HUES64 (cell line): Measurements from ENCODE around the gene COL5A1.

Experiments
- H3K27ac ChIP-seq: 2 replicates; pipeline ENCODE4 v1.7.0; 2013; ENCODE audit warnings: low read depth, low read length, inconsistent platforms
- H3K27me3 ChIP-seq: 2 replicates; pipeline ENCODE4 v1.6.1; 2013; ENCODE audit warnings: mild to moderate bottlenecking, low read length; ENCODE audit not compliant: insufficient read depth
- H3K36me3 ChIP-seq: 2 replicates; pipeline ENCODE4 v1.6.1; 2013; ENCODE audit warnings: mild to moderate bottlenecking, low read length; ENCODE audit not compliant: insufficient read depth
- H3K4me1 ChIP-seq: 2 replicates; pipeline ENCODE4 v1.6.1; 2013; ENCODE audit warnings: mild to moderate bottlenecking, low read length, moderate library complexity; ENCODE audit not compliant: insufficient read depth
- H3K4me3 ChIP-seq: 2 replicates; pipeline ENCODE4 v1.5.1; 2013; ENCODE audit warnings: mild to moderate bottlenecking, low read length, moderate library complexity
- H3K9ac ChIP-seq: 2 replicates; pipeline ENCODE4 v1.6.1; 2013; ENCODE audit warnings: mild to moderate bottlenecking, low read depth, low read length
- H3K9me3 ChIP-seq: 2 replicates; pipeline ENCODE4 v1.6.1; 2013; ENCODE audit warnings: low read depth, low read length; ENCODE audit not compliant: insufficient read depth
- WGBS: fragments of 150-250, 120-280 bp; methylation state at CpG from one replicate; pipeline ENCODE4 v1.1.7; 2013; ENCODE audit warnings: missing lambda C conversion rate; 5-methylcytosine and 5-hydroxymethylcytosine counted together

COL5A1 gene

GRCh38 chr9:134844821-134845220, 203.2 kb downstream of the COL5A1 start:
- WGBS: 94% methylated on average over 8 of the region's 8 CpGs
- Histone ChIP-seq H3K36me3 (no peaks in the 10 kb centered on the region), H3K27me3 (no peaks in the 10 kb centered on the region)

DNA sequence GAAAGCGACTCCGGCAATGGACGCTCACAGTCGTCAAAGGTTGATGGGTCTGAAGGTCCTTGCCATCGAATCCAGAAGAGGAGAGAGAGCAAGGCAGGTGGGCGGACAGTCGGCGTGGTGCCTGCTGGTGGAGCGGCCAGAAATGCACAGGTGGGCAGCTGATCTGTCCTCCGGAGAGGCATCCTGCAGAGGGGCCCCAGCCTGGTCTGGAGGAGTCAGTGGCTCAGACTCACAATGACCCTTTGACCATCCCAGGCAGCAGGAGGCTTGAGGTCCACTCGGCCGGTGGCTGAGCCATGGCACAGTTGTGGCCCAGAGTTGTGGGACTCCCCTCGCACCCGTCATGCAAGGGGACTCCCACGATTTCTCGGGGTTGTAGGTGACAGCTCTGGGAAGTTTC, 204.6 kb downstream of the COL5A1 start:
- 93% methylated on average over 16 of the region's 16 CpGs for WGBS
- Histone ChIP-seq H3K36me3 (no peaks in the 10 kb centered on the region), H3K27me3 (no peaks in the 10 kb centered on the region), H3K9me3 (peaks cover 16% of the 10 kb centered on the region), H3K4me3 (no peak overlapping the region), H3K9ac (no peak overlapping the region), H3K27ac (no peak overlapping the region), H3K4me1 (no peaks in the 10 kb centered on the region)

More at GRCh38 chr9:134844821-134845220, 203.2 kb downstream of the COL5A1 start:
- no peaks in the 10 kb centered on the region for H3K4me1 ChIP-seq
- H3K27ac ChIP-seq: no peak overlapping the region
- no peak overlapping the region for H3K9ac ChIP-seq
- H3K9me3 ChIP-seq: 0 out of 2 replicates have a peak, but pooled peaks cover 3% of the 10 kb centered on the region
- no peak overlapping the region for H3K4me3 ChIP-seq

DNA sequence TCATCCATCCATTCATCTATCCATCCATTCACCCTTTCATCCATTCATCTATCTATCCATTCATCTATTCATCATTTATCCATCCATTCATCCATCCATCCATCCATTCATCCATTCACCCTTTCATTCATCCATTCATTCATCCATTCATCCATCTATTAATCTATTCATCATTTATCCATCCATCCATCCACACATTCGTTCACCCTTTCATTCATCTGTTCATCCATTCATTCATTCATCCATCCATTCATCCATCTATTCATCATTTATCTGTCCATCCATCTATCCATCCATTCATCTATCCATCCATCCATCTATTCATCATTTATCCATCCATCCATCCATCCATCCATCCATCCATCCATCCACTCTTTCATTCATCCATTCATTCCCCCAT, 205.1 kb downstream of the COL5A1 start:
- H3K36me3 ChIP-seq: no peaks in the 10 kb centered on the region
- WGBS: 87% methylated on average over 1 of the region's 1 CpG

GRCh38 chr9:134847138-134847537, 205.5 kb downstream of the COL5A1 start:
- no peaks in the 10 kb centered on the region for H3K4me1 ChIP-seq
- no peaks in the 10 kb centered on the region for H3K27me3 ChIP-seq
- H3K9me3 ChIP-seq: peaks cover 21% of the 10 kb centered on the region
- H3K36me3 ChIP-seq: no peaks in the 10 kb centered on the region
- H3K9ac ChIP-seq: no peak overlapping the region
- H3K4me3 ChIP-seq: no peak overlapping the region
- 85% methylated on average over 3 of the region's 3 CpGs for WGBS
- H3K27ac ChIP-seq: no peak overlapping the region

More for the DNA sequence above, 205.1 kb downstream of the COL5A1 start:
- no peak overlapping the region for H3K4me3 ChIP-seq
- H3K4me1 ChIP-seq: no peaks in the 10 kb centered on the region
- no peak overlapping the region for H3K27ac ChIP-seq
- H3K9me3 ChIP-seq: peaks cover 21% of the 10 kb centered on the region
- H3K9ac ChIP-seq: no peak overlapping the region
- no peaks in the 10 kb centered on the region for H3K27me3 ChIP-seq

DNA sequence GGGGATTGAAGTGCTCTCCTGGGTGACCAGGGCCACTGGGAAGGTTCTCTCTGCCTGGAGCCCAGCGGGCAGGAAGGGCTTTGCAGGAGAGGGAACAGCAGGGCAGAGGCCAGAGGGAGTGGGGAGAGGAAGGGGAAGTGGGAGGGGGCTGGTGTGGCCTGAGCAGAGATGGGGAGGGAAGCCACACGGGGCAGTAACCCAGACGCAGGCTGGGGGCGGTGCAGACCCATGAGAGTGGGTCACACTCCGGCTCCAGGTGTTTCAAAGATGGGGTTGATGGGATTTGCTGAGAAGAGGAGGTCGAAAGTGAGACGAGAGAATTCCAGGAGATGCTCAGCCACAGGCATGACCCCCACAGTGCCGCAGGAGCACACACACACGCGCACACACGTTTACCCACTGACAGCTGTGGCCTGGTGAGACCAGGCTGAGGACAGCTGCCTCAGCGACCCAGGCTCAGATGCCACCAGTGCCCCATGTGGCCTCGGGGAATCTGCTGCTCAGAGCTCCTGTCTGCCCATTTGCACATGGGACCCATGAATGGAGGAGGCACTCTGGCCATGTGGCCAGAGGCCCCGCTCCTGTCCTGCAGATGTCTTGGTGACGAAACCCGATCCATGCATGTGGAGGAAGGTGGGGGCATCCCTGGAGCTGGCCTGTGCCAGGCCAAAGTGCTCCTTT, 206.3 kb downstream of the COL5A1 start:
- no peaks in the 10 kb centered on the region for H3K36me3 ChIP-seq
- peaks cover 21% of the 10 kb centered on the region for H3K9me3 ChIP-seq
- no peak overlapping the region for H3K27ac ChIP-seq
- H3K9ac ChIP-seq: no peak overlapping the region
- WGBS: 92% methylated on average over 16 of the region's 16 CpGs
- no peak overlapping the region for H3K4me3 ChIP-seq
- no peaks in the 10 kb centered on the region for H3K4me1 ChIP-seq
- no peaks in the 10 kb centered on the region for H3K27me3 ChIP-seq

- H3K4me1 ChIP-seq: no peaks in the 10 kb centered on the region
- no peaks in the 10 kb centered on the region for H3K36me3 ChIP-seq
- no peak overlapping the region for H3K9ac ChIP-seq
- H3K27me3 ChIP-seq: no peaks in the 10 kb centered on the region
- peaks cover 21% of the 10 kb centered on the region for H3K9me3 ChIP-seq
- WGBS: 92% methylated on average over 6 of the region's 10 CpGs
- H3K4me3 ChIP-seq: no peak overlapping the region
- no peak overlapping the region for H3K27ac ChIP-seq
Measured at GRCh38 chr9:134848504-134848903, 206.9 kb downstream of the COL5A1 start.

GRCh38 chr9:134850611-134851010, 209.0 kb downstream of the COL5A1 start:
- Histone ChIP-seq H3K36me3 (no peaks in the 10 kb centered on the region), H3K9ac (no peak overlapping the region), H3K4me3 (no peak overlapping the region), H3K9me3 (peaks cover 21% of the 10 kb centered on the region), H3K27me3 (no peaks in the 10 kb centered on the region), H3K4me1 (no peaks in the 10 kb centered on the region), H3K27ac (no peak overlapping the region)
- WGBS: 91% methylated on average over 9 of the region's 9 CpGs

DNA sequence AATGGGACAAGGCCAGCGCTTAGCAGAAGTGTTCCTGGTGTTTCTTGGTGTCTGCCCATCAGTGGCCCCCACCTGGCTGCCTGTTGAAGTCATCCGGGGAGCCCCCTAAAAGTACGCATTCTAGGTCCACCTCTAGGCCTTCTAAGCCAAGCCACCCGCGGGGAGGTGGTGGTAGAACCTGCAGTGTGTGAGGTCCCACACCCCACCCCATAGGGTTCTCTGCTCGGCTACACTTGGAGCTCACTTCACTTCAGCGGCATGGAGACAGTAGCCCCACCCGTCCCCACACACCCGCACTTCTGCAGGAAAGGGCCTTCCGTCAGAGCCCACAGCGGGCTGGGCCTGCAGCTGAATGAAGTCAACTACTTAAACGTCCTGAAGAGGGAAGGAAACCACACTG, 209.4 kb downstream of the COL5A1 start:
- WGBS: 97% methylated on average over 12 of the region's 12 CpGs

GRCh38 chr9:134852906-134853654, 211.5 kb downstream of the COL5A1 start:
- Histone ChIP-seq H3K9me3 (peaks cover 21% of the 10 kb centered on the region), H3K9ac (no peak overlapping the region), H3K27me3 (no peaks in the 10 kb centered on the region), H3K4me1 (no peaks in the 10 kb centered on the region), H3K36me3 (no peaks in the 10 kb centered on the region), H3K4me3 (no peak overlapping the region), H3K27ac (no peak overlapping the region)
- WGBS: 88% methylated on average over 6 of the region's 6 CpGs

More for the DNA sequence above, 209.4 kb downstream of the COL5A1 start:
- H3K36me3 ChIP-seq: no peaks in the 10 kb centered on the region
- peaks cover 21% of the 10 kb centered on the region for H3K9me3 ChIP-seq
- no peaks in the 10 kb centered on the region for H3K27me3 ChIP-seq
- no peaks in the 10 kb centered on the region for H3K4me1 ChIP-seq
- H3K9ac ChIP-seq: no peak overlapping the region
- no peak overlapping the region for H3K27ac ChIP-seq
- no peak overlapping the region for H3K4me3 ChIP-seq

- H3K4me1 ChIP-seq: no peaks in the 10 kb centered on the region
- peaks cover 21% of the 10 kb centered on the region for H3K9me3 ChIP-seq
- H3K36me3 ChIP-seq: no peaks in the 10 kb centered on the region
- no peaks in the 10 kb centered on the region for H3K27me3 ChIP-seq
- H3K9ac ChIP-seq: no peak overlapping the region
- H3K4me3 ChIP-seq: no peak overlapping the region
- no peak overlapping the region for H3K27ac ChIP-seq
- WGBS: 79% methylated on average over 6 of the region's 6 CpGs
Measured at GRCh38 chr9:134853893-134854292, 212.3 kb downstream of the COL5A1 start.

DNA sequence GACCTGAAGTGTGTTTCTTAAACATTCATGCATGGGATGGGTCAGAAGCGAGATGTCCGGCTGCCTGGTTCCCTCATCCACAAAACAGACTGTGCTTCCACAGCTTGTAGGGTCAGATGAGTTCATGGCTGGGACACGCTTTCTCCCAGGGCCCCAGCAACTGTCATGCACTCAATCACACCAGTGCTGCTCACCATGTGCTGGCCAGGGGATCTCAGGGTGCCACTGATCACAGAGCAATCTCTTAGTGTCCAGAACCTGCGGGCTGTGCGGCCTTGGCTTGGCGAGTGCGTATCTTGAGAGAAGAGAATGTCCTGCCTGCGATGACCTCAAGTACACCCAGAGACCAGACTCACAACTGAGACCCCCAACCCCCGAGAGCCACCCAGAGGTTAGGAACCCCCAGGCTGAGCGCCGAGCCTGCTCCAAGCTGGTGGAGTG, 213.0 kb downstream of the COL5A1 start:
- Histone ChIP-seq H3K36me3 (no peaks in the 10 kb centered on the region), H3K27ac (no peak overlapping the region), H3K9ac (no peak overlapping the region), H3K4me3 (no peak overlapping the region), H3K4me1 (no peaks in the 10 kb centered on the region), H3K27me3 (no peaks in the 10 kb centered on the region), H3K9me3 (peaks cover 18% of the 10 kb centered on the region)
- WGBS: 90% methylated on average over 11 of the region's 11 CpGs
